Measurements from ENCODE around the gene CFAP107.
"Not testable (repeated sequence)": the region's sequence is repeated elsewhere in the genome, so short reads cannot be mapped to it uniquely, and the experiment has no call there.

Gene CFAP107

DNA sequence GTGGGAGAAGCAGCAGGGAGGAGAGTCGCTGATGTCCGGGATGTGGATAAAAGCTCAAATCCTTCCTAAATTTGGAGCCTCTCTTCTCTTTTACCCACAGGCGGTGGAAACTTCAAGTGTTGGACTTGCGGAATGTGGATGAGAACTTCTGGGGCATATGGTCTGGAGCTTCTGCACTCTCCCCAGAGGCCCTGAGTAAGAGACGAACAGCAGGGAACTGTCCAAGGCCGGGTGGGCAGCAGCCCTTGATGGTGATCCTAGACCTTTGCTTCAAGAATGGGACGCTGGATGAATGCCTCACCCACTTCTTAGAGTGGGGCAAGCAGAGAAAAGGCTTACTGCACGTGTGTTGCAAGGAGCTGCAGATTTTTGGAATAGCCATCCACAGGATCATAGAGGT is 29.4 kb downstream of the CFAP107 start:
- TF ChIP-seq L3MBTL2 (conservative IDR thresholded peaks at IDR 0.05) (no peak), ZNF384 (IDR thresholded peaks at IDR 0.05) (no peak), HDGF (IDR thresholded peaks at IDR 0.05; ENCODE audit: borderline replicate concordance) (no peak), PKNOX1 (IDR thresholded peaks at IDR 0.05) (no peak), TARDBP (IDR thresholded peaks at IDR 0.05) (no peak), FOXM1 (IDR thresholded peaks at IDR 0.05; ENCODE audit: borderline replicate concordance) (no peak), ARNT (IDR thresholded peaks at IDR 0.05) (no peak), FOXA1 (IDR thresholded peaks at IDR 0.05) (no peak), SUZ12 (IDR thresholded peaks at IDR 0.05) (no peak), CTBP1 (IDR thresholded peaks at IDR 0.05; ENCODE audit: borderline replicate concordance) (no peak), LEF1 (IDR thresholded peaks at IDR 0.05; ENCODE audit: borderline replicate concordance) (no peak), SP1 (IDR thresholded peaks at IDR 0.05) (no peak), ELF4 (IDR thresholded peaks at IDR 0.05) (no peak), NFRKB (IDR thresholded peaks at IDR 0.05) (no peak), FOXK2 (IDR thresholded peaks at IDR 0.05) (no peak), BHLHE40 (IDR thresholded peaks at IDR 0.05; ENCODE audit: borderline replicate concordance) (no peak)
- CTCF ChIA-PET, result interaction anchor here (0.6 kb wide), 1 partner anchor 14 kb away, joined by 3 read pairs; no protein-coding TSS in a partner anchor
- POLR2A ChIA-PET, result no interaction called here
- DNase-seq (ENCODE audit: extremely low spot score), result no peak

DNA sequence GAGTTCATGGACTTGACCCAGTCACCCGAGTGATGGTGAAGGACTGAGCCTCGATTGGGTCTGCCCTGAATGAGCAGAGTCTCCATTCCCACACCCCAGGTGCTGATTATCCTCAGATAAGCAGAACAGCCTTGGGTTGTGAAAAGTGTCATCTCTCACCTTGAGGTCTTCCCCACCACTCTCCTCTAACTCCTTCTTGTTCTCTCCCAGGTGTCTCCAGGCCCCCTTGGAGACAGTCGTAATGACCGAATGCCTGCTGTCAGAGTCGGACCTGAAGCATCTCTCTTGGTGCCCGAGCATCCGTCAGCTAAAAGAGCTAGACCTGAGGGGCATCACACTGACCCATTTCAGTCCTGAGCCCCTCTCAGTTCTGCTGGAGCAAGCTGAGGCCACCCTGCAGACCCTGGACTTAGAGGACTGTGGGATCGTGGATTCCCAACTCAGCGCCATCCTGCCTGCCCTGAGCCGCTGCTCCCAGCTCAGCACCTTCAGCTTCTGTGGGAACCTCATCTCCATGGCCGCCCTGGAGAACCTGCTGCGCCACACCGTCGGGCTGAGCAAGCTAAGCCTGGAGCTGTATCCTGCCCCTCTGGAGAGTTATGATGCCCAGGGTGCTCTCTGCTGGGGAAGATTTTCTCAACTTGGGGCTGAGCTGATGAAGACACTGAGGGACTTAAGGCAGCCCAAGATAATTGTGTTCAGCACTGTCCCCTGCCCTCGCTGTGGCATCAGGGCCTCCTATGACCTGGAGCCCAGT is 31.0 kb downstream of the CFAP107 start:
- ChIA-PET CTCF (no interaction called here), POLR2A (no interaction called here)
- DNase-seq (ENCODE audit: extremely low spot score), result no peak
- TF ChIP-seq TARDBP (IDR thresholded peaks at IDR 0.05) (no peak), ARNT (IDR thresholded peaks at IDR 0.05) (no peak), SP1 (IDR thresholded peaks at IDR 0.05) (no peak), HDGF (IDR thresholded peaks at IDR 0.05; ENCODE audit: borderline replicate concordance) (no peak), ZNF384 (IDR thresholded peaks at IDR 0.05) (no peak), BHLHE40 (IDR thresholded peaks at IDR 0.05; ENCODE audit: borderline replicate concordance) (no peak), FOXK2 (IDR thresholded peaks at IDR 0.05) (no peak)

DNA sequence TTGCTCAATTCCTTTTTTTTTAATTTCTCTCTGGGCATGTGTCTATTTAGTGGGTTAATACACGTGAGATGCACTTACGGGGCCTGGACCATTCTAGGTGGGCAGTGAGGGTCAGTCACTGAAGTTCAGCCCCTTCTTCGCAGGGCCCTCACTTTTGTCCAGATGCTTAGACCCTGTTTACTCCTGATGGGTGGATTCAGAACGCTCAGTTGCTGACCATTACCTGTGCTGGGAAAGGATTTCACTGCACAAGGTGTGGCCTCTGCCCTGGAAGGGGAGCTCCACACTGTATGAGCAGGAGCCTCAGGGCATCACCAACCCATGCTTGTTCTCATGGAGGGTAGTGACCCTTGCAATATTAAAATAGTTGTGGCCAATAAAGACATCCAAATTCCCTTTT is 32.1 kb downstream of the CFAP107 start:
- no peak for DNase-seq (ENCODE audit: extremely low spot score)
- ChIA-PET POLR2A (no interaction called here), CTCF (no interaction called here)
- TF ChIP-seq SUZ12 (IDR thresholded peaks at IDR 0.05) (no peak), ZNF384 (IDR thresholded peaks at IDR 0.05) (no peak), TARDBP (IDR thresholded peaks at IDR 0.05) (no peak), LEF1 (IDR thresholded peaks at IDR 0.05; ENCODE audit: borderline replicate concordance) (no peak), FOXK2 (IDR thresholded peaks at IDR 0.05) (no peak), NFRKB (IDR thresholded peaks at IDR 0.05) (no peak), FOXM1 (IDR thresholded peaks at IDR 0.05; ENCODE audit: borderline replicate concordance) (no peak), BHLHE40 (IDR thresholded peaks at IDR 0.05; ENCODE audit: borderline replicate concordance) (no peak), ARNT (IDR thresholded peaks at IDR 0.05) (no peak), FOXA1 (IDR thresholded peaks at IDR 0.05) (no peak), HDGF (IDR thresholded peaks at IDR 0.05; ENCODE audit: borderline replicate concordance) (no peak), PKNOX1 (IDR thresholded peaks at IDR 0.05) (no peak), SP1 (IDR thresholded peaks at IDR 0.05) (no peak), ELF4 (IDR thresholded peaks at IDR 0.05) (no peak), L3MBTL2 (conservative IDR thresholded peaks at IDR 0.05) (no peak)

- CTCF ChIA-PET, result no interaction called here
- TF ChIP-seq PKNOX1 (IDR thresholded peaks at IDR 0.05) (no peak), CTBP1 (IDR thresholded peaks at IDR 0.05; ENCODE audit: borderline replicate concordance) (no peak), FOXA1 (IDR thresholded peaks at IDR 0.05) (no peak), FOXM1 (IDR thresholded peaks at IDR 0.05; ENCODE audit: borderline replicate concordance) (no peak), ELF4 (IDR thresholded peaks at IDR 0.05) (no peak), BHLHE40 (IDR thresholded peaks at IDR 0.05; ENCODE audit: borderline replicate concordance) (no peak), L3MBTL2 (conservative IDR thresholded peaks at IDR 0.05) (no peak)
- POLR2A ChIA-PET, result no interaction called here
- no peak for DNase-seq (ENCODE audit: extremely low spot score)
Measured at GRCh38 chr1:12778907-12779306, 32.9 kb downstream of the CFAP107 start.

GRCh38 chr1:12781488-12781887 is 35.5 kb downstream of the CFAP107 start:
- CTCF ChIA-PET; POLR2A ChIA-PET; DNase-seq (ENCODE audit: extremely low spot score): not testable (repeated sequence)

DNA sequence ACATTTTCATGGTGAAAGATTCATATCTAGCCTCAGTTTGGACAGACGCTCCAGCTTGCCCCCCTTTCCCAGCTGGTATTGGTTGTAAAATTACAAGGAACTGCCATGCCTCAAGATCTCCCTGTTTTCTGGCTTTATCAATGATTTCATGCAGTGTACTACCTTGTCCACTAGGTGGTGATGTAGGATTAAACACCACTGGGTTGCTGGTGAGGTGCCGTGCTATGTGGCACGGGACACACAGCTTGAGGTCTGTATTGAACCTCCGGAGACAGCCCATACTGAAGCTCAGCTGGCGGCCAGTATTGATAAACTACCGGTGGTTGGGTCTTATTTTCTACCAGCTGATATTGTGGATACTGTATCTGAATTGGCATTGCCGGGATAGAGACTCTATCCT is 37.8 kb downstream of the CFAP107 start:
- CTCF ChIA-PET; DNase-seq (ENCODE audit: extremely low spot score); POLR2A ChIA-PET: not testable (repeated sequence)

- CTCF ChIA-PET; POLR2A ChIA-PET; DNase-seq (ENCODE audit: extremely low spot score): not testable (repeated sequence)
Measured at GRCh38 chr1:12784729-12785128, 38.7 kb downstream of the CFAP107 start.

DNA sequence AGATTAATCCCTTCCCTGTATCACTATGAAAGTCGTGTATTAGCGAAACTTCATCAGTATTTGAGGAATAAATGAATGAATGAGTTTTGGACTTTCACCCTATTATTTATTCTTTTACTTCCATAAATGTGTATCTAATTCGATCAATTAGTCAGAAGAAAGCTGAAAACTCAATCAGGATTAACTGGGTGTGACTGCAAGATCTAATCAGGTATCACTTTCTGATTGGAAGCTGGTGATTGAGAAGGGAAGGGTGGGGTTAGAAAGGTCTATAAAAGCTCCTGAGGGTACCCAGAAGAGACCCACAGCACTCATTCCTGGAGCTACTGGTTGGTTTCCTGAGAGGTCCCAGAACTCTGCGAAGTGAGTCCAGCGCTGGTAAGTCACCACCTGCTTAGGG is 45.1 kb downstream of the CFAP107 start, which contains the start of gene PRAMEF1:
TSS of gene PRAMEF1 (plus strand) at position 301 of the 400 bp plus-strand sequence. CDS start 1,831 bp downstream, outside the sequence.
- POLR2A ChIA-PET; DNase-seq (ENCODE audit: extremely low spot score); CTCF ChIA-PET: not testable (repeated sequence)
